GM21529 (cell line): ENCODE results near the gene DGLUCY.
"Not testable (repeated sequence)": the region's sequence is repeated elsewhere in the genome, so short reads cannot be mapped to it uniquely, and the experiment has no call there.

Experiments
- ATAC-seq: cut with Tn5 transposase; IDR thresholded peaks from one replicate; pipeline ENCODE4 v1.9.1; 2021; ENCODE audit not compliant: unreplicated experiment

DGLUCY gene

DNA sequence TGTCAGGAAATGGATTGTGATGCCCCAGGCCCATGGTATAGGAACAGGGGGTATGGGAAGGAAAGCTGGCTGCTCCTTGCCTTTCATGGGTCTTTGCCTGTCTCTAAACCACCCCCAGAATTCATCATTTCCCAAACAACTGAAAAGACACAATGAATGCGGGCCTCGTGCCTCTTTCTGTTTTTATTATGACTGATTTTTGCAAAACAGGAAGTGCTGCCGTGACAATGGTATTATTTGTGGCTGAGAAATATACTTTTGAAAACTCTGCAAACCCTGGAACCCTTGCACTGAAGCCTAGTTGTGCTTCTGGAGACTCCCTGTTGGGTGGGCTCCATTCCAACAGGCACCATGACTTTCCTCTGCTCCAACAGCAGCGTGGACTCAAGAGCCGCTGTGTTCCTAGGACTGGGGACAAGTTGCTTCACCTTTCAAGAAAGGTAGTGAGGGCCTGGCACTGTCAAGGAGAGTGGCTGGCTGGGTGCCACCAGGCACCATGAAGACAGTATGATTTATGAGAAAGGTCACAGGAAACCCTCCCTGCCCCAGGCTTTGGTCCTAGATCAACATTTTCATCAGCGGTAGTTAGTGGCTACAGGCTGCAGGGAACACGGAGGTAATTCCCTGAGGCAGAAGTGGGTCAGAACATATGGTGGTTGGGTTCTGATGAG, 4.8 kb upstream of the DGLUCY start:
- ATAC-seq, result no peak

DNA sequence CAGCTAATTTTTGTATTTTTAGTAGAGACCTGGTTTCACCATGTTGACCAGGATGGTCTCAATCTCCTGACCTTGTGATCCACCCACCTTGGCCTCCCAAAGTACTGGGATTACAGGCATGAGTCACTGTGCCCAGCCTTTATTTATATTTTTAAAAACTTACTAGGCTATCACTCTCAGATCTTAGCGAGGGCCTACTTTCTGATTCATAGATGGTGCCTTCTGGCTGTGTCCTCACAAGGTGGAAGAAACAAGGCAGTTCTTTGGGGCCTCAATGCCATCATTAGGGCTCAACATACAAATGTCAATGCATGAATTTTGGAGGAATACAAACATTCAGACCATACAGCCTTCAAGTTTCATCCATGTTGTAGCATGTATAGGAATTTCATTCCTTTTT, 2.4 kb upstream of the DGLUCY start:
- ATAC-seq, result no peak

DNA sequence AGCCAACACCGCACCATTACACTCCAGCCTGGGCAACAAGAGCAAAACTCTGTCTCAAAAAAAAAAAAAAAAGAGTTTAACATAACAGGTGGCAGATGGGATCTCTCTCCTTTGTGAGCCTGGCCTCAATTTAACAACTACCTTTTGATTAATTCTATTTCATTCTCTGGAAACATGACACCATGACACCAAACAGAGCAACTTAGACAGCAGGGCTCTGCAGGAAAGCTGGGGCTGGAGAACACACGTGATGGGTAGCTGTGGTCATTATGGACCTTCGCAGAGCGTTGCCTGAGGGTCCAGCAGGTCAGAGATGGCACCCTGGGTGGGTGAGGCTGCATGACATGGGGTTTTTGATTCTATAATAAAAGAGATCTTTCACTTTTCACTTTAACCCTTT, 1.7 kb upstream of the DGLUCY start:
- no peak for ATAC-seq

DNA sequence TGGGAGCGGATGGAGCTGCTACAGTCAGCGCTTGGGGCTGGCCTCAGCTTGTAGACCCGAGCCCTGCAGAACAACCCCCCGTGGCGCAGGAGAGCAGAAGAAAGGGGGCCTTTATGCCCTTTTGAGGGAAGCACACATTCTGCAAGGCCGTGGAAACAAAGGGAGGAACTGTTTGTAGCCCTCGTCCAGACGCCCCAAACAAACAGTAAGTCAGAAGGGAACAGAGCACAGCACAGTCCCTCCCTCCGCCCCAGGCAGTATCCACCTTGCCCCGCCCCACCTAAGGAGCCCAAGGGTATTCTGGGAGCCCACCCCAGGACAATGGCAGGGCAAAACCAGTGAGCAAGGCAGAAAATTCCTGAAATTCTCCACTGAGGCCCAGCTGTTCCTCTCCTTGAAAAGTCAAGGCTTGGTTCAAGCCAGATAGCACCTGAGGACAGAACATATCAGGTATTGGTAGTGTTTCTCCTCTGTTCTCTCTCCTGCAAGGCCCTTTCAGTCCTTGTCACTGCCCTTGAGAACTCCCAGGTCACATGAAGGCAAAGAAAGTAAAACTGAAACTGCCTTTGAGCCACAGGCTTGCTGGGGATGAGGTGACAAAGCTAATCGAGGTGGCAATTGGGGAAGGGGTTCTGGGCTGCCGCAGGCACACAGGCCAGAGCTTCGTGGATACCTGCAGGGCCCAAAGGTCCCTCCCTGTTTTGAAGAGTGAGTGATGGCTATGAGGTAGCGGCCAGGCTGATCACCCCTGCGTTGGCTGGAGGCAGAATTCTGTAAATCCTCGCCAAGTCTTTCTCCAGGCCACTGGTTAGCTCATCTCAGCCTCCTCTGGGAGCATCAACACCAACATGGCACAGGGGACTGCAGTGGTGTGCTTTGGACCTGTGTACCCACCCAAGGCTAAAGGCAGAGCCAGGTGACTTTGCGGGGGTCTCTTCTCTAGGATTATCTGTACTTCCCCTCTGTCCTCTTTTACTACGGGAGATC, 499 bp downstream of the DGLUCY start:
- ATAC-seq, result peak; percentile 83

DNA sequence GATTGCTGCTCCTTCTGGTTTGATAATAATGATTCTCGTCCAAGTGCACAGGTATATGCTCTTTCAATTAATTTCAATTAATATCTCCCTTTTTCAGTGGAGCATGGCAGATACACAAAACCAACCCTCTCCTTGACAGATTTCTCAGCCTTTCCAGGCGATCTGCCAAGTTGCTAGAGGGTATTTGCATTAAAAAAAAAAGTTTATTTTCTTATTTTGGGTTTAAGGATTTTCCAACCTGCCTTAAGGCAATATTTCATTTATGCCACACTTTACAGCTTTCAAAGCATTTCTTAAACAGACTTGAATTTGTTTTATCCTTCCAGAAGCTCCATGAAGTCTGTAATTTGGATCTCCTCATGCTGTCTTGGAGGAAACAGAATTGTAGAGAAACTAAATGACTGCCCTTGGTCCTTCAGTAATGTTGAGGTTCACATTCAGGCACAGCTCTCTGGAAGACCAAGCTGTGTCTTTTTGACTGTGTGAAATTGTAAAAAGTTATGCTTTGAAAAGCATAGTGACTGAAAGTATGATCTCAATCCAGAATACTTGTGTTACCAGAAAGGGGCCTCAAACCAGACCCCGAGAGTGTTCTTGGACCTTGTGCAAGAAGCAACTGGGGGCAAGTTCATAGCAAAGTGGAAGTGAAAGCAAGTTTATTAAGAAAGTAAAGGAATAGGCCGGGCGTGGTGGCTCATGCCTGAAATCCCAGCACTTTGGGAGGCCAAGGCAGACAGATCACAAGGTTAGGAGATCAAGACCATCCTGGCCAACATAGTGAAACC, 2.3 kb downstream of the DGLUCY start:
- ATAC-seq, result no peak

DNA sequence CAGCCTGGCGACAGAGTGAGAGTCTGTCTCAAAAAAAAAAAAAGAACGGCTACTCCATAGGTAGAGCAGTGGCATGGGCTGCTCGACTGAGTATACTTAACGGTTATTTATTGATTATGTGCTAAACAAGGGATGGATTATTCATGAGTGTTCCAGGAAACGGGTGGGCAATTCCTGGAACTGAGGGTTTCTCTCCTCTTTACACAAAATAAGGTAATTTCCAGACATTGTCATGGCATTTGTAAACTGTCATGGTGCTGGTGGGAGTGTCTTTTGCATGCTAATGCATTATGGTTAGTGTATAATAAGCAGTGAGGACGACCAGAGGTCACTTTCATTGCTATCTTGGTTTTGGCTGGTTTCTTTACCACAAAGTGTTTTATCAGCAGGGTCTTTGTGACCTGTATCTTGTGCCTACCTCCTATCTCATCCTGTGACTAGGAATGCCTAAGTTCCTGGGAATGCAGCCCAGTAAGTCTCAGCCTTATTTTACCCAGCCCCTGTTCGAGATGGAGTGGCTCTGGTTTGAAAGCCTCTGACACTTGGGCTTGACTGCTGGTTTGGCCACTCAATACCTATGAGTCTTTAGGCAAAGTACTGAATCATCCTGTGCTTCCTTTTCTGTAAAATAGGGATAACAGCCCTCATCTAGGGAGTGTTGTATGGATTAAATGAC, 3.2 kb downstream of the DGLUCY start:
- no peak for ATAC-seq

DNA sequence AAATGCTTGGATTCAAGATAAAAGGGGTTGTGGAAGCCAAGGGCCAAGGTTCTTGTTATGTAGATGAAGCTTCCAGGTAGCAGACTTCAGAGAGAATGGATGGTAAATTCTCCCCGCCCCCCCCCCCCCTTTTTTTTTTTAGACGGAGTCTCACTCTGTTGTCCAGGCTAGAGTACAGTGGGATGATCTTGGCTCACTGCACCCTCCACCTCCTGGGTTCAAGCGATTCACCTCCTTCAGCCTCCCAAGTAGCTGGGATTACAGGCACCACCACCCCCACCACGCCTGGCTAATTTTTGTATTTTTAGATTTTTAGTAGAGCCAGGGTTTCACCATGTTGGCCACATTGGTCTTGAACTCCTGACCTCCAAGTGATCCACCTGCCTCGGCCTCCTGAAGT, 4.1 kb downstream of the DGLUCY start:
- no peak for ATAC-seq

DNA sequence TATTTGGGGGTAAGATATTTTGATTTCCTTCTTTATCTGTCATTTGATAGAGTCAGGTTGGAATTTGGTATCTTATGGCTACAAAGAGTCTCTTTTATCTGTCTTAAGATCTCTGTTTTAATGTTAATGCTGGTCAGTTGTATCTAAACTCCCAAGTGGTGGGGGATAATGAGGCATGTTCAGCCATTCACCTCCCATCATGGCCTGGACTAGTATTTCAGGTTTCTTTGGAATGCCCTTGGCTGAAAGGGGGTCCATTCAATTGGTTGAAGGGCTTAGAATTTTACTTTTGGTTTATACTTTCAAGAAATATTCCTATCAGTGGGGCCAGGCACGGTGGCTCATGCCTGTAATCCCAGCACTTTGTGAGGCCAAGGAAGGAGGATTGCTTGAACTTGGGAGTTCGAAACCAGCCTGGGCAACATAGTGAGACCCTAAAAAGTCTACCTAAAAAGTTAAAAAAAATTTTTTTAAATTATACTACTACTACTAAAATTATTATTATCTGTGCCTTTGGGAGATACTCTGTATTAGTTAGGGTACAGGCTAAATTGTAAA, 4.7 kb downstream of the DGLUCY start:
- no peak for ATAC-seq

DNA sequence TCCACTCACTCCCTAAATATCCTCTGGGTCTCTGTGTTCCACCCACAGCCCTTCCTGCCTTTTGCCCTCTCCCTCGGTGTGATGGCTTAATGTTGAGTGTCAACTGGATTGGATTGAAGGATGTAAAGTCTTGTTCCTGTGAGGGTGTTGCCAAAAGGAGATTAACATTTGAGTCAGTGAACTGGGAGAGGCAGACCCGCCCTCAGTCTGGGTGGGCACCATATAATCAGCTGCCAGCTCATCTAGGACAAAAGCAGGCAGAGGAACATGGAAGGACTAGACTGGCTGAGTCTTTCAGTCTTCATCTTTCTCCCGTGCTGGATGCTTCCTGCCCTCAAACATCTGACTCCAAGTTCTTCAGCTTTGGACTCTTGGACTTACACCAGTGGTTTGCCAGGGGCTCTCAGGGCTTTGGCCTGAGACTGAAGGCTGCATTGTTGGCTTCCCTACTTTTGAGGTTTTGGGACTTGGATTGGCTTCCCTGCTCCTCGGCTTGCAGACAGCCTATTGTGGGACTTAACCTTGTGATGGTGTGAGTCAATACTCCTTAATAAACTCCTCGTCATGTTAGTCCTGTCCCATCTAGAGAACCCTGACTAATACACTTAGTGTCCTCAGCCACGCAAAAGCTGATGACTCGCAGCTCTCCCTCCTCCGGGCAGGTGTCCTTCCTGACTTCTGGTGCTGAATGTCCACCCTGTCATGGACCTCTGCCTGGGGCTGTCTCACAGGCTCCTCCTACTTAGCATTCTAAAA, 5.9 kb downstream of the DGLUCY start:
- no peak for ATAC-seq

DNA sequence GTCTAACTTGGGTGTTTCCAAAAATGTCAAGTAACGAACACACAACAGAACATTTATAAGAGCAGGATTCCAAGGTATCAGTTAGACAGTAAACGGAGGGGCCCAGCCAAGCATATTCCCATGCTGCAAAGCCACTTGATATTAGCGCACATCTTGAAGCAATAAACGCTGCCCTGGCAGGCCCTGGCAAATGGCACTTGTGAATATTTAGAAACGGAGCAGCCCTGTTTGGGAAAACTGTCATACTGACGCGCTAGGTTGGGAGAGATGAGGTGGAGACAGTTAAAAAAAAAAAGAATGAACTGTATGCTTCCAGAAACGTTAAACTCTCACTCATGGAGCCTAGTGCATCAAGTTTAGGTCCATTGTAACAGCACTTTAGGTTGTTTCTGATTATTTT, 9.3 kb downstream of the DGLUCY start:
- ATAC-seq, result no peak

DNA sequence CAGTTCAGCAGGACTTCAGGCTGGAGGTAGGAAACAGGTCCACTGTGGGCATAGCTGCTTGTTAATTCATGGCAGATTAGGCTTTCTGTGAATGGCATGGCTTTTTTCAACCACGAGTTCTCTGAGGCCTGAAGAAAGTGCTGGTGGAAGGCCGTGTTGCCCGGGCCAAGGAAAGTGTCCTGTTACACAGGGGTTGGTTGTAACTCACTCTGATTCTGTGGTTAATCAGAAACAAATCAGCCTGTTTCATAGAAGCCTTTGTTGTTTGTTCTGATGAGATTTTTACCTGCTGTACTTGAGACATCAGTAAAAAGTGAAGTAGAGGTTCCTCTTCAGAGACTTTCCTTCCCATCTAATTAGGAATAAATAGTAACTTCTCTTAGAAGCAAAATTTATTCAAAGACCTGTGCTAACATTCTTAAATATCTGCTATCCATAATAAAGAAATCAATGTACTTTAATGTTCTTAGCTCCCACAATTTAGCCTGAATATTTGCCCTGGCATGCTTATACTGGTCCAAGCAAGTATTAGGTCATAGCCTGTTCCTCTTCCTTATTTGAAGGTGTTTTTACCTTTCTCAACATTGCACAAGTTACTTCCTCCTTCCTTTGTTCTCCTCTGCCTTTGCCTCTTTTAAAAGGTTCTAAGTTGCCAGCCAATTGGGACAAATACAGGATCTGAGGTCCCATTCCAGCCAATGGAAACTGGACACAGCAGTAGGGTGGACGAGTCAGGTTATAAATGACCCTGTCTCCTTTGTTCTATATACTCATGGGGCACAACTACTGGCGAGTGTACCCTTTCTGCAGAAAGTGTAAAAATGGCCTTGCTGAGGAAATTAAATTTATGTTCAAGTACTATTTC, 10.8 kb downstream of the DGLUCY start:
- ATAC-seq, result not testable (repeated sequence)

DNA sequence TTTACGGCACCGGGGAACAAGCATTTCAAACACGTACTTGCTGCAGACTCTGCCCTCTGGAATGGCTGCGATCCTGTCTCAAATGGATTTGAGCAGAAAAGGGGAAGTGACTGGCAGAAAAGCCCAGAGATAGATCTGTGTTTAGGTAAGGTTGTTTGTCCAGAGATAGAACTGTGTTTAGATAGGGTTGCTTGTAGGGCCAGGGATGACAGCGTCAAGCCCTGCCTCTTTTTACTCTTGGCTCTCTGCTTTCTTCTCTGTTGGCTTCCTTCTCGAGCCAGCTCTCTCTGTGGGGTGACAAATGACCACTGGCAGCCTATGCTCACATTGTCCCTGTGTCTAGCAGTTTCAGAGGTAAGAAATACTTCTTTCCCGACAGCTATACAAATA, 11.4 kb downstream of the DGLUCY start:
- ATAC-seq, result no peak

DNA sequence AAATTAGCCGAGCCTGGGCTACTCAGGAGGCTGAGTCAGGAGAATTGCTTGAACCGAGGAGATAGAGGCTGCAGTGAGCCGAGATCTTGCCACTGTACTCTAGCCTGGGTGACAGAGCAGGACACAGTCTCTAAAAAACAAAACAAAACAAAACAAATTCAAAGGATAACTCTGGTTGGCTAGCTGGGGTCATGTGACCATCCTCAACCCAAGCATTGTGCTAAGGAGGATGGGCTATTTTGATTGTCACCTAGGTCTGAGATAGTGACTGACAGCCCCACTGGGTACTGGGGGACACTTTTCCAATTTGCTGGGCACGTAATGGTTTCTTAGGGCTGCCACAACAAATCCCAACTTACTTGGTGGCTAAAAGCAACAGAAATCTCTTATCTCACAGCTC, 11.9 kb downstream of the DGLUCY start:
- no peak for ATAC-seq

DNA sequence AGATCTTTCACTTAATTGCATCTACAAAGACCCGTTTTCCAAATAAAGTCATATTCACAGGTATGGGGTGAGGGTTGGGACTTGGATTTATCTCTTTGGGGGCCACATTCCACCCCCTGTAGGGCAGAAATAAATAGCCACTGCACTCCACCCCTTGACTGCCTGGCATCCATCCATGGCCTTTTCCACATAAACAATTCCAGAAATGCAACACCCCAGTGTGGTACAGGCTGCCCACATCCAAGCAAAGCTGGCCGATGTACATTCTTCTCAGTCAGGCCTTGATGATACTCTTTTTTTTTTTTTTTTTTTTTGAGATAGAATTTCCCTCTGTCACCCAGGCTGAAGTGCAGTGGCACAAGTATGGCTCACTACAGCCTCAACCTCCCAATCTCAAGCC, 12.9 kb downstream of the DGLUCY start:
- no peak for ATAC-seq

DNA sequence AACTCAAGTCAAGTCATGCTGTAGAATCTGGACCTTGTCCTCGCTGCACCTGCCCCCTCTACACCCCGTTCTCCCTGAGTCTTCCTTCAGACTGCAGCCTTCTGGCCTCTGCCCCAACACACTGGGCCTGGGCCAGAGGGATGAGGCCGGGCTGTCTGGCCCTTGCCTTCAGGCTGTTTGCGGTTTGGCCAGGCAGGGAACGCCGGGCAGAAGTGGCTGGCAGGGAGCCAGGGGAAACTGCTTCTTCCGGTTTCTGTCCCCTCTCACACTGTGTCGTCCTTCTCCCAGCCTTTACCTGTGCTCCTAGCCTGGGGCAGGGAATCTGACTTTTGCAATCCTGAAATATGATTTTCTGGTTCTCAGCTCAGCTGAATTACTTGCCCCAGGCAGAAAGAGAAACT, 13.5 kb downstream of the DGLUCY start:
- no peak for ATAC-seq

DNA sequence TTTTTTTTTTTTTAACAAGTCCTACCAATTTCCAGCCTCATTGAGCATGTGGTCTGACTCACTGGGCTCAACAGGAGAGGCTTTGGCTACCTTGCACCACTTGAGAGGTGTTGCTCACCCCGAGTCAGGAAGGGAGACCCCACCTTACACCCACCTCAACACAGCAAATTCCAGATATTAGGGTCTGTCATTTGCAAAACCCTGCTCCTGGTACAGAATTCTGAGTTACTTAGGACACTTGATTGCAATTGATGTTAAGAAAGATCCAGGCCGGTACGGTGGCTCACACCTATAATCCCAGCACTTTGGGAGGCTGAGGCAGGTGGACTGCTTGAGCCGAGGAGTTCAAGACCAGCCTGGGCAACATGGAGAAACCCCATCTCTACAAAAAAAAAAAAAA, 14.1 kb downstream of the DGLUCY start:
- no peak for ATAC-seq

DNA sequence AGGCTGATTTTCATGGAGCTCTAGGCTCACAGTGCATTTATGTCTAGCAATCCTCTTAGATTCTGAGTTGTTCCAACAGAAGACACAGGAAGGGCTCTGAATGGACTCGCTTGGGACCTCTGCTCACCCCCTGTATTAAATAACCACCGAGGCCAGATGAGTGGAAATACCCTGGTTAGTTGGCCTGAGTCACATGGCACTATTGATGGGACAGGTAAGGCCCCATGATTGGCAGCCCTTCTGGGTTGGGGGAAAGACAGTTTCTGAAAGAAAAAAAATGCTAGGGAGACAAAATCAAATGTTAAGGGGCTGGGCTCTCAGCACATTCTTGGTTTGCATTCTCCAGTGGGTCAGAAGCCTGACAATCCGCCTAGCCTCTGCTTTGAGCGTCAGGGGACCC, 14.8 kb downstream of the DGLUCY start:
- no peak for ATAC-seq

DNA sequence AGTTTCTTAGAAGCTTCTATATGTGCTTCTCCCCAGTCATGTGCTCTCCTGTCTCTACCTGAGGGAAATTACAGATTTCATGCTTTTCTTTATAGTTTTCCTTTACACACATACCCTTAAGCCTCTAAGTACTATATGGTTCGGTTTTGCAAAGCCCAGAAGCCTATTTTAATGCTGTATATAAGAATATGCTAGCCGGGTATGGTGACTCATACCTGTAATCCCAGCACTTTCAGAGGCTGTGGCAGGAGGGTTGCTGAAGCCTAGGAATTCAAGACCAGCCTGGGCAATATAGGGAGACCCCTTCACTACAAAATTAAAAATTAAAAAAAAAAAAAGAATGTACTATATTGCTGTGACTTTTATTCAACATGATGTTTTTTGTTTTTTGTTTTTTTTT, 15.4 kb downstream of the DGLUCY start:
- ATAC-seq, result no peak

DNA sequence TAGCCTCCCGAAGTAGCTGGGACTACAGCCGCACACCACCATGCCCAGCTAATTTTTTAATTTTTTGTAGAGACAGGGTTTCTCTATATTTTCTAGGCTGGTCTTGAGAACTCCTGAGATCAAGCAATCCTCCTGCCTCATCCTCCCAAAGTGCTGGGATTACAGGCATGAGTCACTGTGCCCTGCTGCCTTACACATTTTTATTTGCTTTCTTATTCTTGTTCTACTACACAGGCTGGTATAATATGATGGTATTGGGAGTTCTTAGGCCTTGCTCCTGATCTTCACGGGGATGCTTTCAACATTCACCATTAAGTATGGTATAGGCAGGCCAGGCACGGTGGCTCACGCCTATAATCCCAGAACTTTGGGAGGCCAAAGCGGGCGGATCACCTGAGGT, 21.2 kb downstream of the DGLUCY start:
- no peak for ATAC-seq
